Tibial nerve (tissue), 4 donors: Measurements from ENCODE around the gene MGST2.

Experiments used
- CTCF ChIP-seq, 5 experiments: fragments of 200-600 bp in 3 of 5; fragments of 450-650 bp in 2 of 5; sonication (generic) in 3 of 5; IDR thresholded peaks; one replicate each; pipeline ENCODE4 v1.5.1; 2016 to 2019; ENCODE audit warnings: antibody characterized with exemption in 5 of 5, mild to moderate bottlenecking in 3 of 5, moderate library complexity in 2 of 5
- EP300 ChIP-seq, 2 donors: sonication (generic); formaldehyde crosslinking; IDR thresholded peaks; one replicate each; pipeline ENCODE4 v1.6.1; 2017; ENCODE audit warnings: antibody characterized with exemption in 2 of 2, mild to moderate bottlenecking in 1 of 2
- POLR2A ChIP-seq, 2 donors: fragments of 450-650 bp; IDR thresholded peaks; one replicate each; pipeline ENCODE4 v1.6.1; 2017; ENCODE audit warnings: antibody characterized with exemption in 2 of 2, mild to moderate bottlenecking in 2 of 2, moderate library complexity in 2 of 2

GRCh38 chr4:139720806-139721205 lies 55.2 kb downstream of the MGST2 start:
- TF ChIP-seq CTCF (IDR thresholded peaks at IDR 0.05) (no peak), POLR2A (IDR thresholded peaks at IDR 0.05) (no peak), EP300 (IDR thresholded peaks at IDR 0.05) (no peak)
